HG03469 (cell line): ENCODE data around the gene NCF4.

Source experiments
- ATAC-seq: cut with Tn5 transposase; IDR thresholded peaks from one replicate; pipeline ENCODE4 v1.9.1; 2021; ENCODE audit warnings: mild to moderate bottlenecking, moderate library complexity, moderate number of reproducible peaks; ENCODE audit not compliant: unreplicated experiment

NCF4 gene

DNA sequence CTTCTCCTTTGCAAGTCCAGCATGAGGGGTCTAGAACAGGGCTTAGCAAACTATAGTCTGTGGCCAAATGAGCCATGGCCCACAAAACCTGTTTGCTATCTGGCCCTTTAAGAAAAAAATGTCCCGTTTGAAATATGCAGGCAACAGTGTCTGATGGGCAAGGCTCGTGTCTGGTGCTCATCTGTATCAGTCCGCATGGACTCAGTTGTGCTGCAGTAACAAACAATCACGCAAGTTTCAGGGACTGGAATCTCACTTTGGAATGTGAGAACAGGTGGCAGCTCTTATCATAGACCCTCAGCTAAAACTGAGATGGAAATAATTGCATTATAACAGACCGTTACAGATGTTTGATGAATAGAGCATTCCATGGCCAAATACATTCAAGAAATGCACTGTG lies 24.9 kb upstream of the NCF4 start:
- ATAC-seq = no peak

DNA sequence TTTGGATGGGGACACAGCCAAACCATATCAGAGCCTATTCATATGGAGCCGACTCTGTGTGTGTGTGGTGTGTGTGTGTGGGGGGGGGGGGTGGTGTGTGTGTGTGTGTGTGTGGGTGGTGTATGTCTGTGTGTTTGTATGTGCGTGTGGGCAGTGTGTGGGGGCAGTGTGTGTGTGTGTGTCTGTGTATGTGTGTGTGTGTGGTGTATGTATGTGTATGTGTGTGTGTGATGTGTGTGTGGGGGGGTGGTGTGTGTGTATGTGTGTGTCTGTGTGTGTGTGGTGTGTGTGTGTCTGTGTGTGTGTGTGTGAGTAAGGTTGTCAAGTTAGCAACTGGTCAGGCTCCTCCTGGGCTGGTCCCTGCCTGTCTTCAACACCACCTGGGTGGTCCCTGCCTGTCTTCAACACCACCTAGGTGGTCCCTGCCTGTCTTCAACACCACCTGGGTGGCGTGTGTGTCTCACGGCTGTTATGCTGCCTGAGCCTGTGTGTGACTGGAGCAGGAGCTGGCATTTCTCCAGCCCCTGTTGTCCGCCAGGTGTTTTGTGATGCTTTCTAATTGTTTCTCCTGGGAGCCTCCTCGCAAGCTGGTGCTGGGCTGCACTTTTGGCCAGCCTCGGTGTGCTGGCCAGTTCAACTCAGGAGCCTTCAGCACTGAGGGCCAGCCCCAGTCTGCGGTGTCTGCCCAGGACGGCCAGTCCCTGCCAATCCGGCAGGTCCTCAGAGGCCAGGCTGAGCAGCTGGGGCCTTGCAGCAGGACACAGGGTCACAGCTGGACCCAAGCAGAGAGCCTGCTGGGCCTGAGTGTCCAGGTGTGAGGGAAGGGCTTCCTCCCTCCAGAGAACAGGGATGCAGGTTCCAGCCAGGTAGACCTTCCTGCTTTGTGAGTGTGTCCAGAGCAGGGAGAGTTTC lies 22.4 kb upstream of the NCF4 start:
- ATAC-seq = no peak

DNA sequence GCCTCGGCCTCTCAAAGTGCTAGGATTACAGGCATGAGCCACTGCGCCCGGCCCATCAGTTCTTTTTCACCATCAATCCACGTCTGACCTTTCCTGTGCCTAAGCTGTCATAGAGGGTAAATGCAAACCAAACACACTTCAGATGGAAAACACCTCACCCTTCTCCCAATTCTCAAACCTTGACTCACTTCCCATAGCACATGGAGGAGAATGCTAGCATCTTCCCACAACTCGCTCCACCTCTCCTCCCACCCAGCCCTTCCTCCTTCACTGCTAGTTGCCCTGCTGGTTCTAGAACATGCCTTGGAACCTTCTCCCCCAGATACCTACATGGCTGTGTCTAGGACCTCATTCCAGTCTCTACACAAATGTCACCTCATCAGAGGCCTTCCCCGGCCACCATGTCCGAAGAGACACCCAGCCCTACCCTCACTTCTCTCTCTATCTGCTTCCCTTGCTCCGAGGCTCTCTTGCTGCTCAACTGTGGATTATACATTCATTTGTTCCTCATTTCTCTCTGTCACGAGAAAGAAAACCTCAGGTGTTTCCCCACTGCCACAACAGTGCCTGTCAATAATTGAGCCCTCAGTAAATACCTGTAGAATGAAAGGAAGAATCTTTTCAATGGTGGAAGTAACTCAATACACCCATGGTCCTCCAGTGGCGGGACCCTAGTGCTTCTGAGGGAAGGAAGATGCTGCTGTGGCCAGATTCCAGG lies 21.3 kb upstream of the NCF4 start:
- ATAC-seq = no peak

DNA sequence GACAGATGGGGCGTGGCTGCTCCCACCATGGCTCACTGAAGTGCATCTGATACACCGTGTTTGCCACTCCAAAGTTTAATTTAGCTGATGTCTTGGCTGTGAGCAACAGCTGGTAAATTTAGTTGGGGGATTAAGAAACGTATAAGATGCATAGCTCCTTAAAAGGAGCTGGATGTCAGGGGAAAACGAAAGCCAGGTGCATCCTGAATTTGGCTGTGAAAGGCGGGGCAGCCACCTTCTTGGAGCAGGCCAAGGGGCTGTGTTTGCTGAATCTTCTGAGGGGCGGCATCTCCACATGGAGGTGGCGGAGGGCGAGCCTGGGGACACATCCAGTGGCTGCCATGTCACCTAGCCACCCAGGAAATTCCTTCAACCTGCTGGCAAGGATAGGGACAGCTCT lies 20.7 kb upstream of the NCF4 start:
- ATAC-seq = no peak

DNA sequence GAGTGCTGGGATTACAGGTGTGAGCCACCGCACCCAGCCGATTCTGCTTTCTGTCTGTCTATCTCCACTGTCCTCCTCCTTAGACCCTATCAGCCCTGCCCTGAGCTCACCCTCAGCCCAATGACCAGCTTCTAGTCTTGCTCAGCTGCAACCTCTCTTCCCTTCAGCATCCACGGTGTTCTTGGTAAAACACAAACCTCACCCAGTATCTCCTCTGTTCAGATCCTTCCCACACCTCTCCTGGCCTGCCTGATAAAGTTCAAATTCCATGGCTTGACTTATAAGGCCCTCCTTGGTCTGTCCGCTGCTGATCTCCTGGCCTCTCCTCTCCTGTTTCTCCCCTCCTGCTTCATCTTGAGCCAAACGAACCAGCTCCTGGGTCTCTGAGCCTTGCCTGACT lies 14.5 kb upstream of the NCF4 start:
- no peak for ATAC-seq

DNA sequence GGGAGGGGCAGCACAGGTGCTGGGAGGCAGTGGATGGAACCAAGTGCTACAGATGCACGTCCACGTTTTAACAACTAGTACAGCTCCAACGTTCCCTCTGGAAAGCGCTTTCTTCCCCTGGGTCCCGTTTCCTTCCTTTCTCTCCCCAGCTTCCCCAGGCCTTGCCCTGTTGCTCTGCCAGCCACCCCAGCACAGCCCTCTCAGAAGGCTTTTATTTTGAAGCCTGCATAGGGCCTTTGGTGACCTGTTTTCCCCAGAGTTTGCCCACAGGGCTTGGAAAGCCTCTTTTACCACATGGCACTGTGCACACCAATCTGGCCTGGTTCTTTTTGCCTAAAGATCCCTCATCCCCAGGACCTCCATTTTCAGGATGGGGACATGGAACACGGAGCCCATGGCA lies 13.9 kb upstream of the NCF4 start:
- no peak for ATAC-seq

DNA sequence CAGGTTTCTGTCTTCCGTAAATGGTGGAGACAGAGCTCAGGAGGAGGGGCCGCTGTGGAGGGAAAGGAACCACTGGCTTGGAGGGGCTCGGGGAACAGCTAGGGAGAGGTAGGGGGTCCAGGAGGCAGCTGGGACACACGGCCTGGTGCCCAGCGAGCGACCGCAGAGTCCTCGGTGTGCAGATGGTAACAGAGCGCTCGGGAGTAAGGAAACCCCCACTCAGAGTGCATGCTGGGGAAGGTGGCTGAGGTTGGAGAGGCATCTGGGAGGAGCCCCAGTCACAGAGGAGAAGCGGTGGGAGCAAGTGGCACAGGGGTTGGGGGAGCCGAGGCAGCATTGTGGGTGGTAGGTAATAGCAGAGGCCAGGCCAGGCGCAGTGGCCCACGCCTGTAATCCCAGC lies 10.8 kb upstream of the NCF4 start:
- no peak for ATAC-seq

DNA sequence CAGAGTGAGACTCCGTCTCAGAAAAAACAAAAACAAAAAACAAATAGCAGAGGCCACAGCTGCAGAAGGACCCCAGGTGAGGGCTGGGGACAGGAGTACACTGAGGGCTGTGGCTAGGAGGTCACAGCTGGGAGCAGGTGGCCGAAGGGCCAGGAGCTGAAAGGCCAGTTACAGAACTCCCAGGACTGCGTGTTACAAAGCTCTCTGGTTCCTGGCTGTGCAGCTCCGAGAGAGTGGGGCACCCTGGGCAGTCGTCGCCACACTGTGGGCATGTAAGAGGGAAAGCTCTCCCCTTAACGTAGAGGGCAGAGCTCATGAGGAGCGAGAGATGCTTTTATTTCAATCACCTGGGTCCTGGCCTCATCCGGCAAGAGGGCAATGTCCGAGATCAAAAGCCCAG lies 10.1 kb upstream of the NCF4 start:
- ATAC-seq = no peak

DNA sequence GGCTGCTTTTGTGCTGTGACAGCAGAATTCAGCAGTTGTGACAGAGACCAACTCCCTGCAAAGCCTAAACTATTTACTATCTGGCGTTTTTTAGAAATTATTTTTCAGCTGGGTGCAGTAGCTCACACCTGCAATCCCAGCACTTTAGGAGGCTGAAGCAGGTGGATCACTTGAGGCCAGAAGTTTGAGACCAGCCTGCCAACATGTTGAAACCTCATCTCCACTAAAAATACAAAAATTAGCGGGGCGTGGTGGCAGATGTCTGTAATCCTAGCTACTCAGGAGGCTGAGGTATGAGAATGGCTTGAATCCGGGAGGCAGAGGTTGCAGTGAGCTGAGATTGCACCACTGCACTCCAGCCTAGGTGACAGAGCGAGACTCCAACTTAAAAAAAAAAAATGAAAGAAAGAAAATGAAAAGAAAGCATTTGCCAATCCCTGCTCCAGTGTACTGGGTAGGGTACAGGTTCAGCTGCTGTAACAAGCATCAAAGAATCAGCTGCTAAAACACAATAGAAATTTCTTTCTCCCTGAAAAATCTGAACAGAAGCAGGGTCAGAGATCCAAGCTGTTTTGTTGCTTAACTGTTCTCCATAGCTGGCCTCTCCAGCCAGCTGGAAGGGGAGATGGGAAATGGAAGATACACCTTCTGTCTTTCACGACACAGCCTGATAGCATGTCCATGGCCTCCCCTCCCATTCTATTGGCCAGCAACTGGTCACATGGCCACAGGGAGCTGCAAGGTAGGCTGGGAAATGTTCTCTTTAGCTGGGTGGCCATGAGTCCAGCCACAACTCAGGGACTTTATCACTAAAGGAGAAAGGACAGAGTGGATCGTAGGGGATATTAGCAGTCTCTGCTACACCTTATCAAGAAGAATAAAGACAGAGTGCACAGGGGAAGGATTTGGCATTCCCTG lies 8.5 kb upstream of the NCF4 start:
- no peak for ATAC-seq

DNA sequence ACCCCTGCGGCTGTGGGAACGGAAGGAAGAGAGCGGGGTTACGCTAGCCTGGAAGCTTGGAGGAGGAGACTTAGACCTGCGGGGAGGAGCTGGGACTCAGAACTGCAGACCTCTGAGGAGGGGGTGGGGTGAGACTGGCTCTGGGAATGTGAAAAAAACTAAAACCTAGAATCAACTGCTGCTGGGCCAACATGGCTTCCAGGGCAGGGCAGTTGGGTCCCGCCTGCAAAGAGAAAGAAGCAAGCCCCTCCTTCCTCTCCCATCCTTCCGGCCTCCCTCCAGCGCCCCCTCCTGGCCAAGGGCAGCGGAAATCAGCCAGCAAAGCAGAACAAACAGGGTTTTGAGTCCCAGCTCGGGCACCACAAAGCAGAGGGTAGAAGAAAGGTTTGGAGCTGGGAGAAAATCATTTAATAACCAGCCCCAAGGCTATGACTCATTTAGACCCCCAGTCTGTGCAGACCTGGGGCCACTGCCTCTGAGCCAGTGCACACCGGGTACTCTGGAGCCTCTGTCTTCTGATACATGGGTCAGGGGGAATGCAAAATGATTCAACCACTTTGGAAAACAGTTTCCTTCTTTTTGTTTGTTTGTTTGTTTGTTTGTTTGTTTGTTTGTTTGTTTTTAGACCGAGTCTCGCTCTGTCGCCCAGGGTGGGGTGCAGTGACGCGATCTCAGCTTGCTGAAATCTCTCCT lies 7.3 kb upstream of the NCF4 start:
- no peak for ATAC-seq

DNA sequence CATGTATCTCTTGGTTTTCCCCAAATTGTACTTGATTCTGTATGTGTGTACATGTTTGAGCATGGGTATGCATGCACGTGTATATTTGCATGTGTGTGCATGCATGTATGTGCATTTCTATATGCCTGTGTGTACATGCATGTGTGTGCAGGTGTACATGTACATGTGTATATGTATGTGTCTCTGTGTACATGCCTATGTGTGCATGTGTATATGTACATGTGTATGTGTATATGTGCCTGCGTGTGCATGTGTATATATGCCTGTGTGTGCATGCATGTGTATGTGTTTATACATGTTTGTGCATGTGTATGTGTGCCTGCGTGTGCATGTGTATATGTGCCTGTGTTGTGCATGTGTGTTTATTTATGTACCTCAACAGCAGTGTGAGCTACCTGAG lies 5.3 kb upstream of the NCF4 start:
- ATAC-seq = no peak

DNA sequence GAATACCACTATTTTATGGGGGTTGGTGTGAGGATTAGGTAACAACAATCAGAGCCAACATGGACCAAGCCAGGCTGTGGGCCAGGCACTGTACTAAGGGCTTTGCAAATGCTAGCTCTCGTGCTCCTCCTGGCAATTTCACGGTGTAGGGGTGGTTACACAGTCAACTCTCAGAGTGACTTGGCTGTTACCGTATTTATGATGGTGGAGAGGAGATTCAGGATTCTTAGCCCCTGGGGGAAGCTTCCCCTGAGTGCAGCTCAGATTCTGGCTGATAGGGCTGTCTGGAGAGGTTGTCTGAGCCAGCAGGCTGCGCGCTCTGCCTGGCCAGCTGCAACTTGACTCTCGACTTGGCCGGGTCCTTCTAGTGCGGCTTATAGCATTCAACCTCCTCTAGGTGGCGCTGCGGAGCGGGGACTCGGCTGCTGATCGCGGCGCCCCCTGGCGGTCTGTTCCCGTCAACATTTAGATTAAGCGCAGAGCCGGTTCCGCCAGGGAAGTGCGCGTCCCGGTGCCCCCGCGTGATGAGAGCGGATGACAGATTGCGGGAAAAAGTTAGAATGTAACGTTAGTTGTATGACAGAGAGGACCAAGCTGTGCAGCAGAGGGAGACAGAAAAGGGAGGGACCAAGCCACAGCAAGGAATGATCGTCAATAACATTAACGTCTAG lies 4.5 kb upstream of the NCF4 start:
- no peak for ATAC-seq

DNA sequence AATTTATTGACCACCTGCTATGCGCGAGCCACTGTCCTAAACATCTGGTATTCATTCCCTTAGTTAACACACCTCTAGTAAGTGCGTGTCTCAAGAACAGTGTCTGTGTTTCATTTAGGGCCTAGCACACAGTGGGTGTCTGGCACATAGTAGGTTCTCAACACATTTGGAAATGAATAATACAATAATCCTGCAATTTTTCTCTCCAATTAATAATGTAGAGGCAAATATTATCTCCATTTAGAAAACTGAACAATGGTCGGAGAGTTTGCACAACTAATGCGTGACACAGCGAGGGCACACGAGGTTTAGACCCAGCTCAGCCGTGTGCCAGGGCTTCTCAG lies 4.0 kb upstream of the NCF4 start:
- no peak for ATAC-seq

DNA sequence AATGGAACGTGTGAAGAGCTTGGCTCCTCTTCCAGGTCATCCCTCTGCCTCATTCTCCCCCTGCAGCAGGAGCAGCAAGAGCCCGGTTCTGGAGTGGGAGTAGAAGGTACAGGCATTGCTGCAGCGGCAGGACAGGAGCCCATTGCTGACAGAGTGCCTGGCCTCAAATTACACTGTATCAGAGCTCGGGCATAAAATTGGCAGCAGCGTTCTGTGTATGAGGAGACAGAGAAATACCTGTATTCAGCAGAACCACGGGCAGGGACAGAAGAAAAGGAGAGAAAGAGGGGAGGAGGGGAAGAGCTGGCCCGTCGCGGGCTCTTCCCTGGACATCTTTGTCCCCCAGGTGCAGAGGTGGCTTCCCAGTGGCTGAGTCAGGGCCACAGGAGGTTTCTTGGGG lies 2.6 kb upstream of the NCF4 start:
- ATAC-seq = no peak

DNA sequence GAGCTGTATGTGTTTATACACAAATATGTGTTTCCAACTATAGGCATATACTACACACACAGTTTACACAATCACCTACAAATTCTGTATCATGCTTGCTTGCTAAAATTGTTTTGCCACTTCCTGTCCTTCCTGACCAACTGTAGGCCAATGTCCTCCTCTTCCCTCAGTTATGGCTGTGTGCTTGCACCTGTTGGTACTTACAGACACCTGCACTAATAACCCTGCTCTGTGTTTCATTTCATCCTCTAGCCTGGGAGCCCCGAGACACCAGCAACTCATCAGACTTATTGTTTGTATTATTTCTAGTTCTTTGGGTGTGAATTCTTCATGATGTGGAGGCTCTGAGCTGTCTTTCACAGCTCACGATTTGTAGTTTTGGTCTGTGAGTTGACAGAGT lies 1.8 kb upstream of the NCF4 start:
- ATAC-seq = no peak

DNA sequence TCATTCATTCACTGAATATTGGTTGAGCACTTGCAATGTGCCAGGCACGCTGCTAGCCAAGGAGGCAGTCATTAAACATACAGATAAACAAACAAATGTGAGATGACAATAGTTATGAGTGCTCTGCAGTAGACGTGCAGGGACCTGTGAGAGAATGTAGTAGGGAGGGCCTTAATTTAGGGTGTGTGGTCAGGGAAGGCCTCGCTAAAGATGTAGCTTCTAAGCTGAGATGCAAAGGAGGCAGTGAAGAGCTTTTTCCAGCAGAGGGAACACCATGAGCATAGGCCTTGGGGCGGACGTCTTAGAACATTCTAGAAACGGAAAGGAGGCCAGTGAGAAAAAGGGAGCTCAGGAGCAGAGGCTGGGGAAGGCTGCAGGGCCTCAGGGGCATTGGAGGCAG lies 789 bp upstream of the NCF4 start:
- ATAC-seq = no peak

DNA sequence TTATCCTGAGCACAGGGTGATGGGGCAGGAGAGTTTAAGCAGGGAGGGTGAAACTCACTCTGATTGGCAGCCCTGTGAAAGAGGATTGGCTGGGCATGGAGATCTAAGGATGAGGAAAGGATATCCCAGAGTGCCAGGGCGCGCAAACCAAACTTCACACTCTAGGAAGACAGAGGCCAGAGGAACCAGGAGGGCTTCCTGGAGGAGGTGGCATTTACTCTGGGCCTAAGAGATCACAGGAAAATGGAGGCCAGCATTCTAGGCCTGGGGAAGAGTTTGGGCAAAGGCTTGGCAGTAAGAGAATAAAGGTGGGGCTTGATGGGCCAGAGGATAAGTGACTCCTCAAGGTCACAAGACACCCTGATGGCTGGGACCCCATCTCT lies 377 bp upstream of the NCF4 start:
- no peak for ATAC-seq

DNA sequence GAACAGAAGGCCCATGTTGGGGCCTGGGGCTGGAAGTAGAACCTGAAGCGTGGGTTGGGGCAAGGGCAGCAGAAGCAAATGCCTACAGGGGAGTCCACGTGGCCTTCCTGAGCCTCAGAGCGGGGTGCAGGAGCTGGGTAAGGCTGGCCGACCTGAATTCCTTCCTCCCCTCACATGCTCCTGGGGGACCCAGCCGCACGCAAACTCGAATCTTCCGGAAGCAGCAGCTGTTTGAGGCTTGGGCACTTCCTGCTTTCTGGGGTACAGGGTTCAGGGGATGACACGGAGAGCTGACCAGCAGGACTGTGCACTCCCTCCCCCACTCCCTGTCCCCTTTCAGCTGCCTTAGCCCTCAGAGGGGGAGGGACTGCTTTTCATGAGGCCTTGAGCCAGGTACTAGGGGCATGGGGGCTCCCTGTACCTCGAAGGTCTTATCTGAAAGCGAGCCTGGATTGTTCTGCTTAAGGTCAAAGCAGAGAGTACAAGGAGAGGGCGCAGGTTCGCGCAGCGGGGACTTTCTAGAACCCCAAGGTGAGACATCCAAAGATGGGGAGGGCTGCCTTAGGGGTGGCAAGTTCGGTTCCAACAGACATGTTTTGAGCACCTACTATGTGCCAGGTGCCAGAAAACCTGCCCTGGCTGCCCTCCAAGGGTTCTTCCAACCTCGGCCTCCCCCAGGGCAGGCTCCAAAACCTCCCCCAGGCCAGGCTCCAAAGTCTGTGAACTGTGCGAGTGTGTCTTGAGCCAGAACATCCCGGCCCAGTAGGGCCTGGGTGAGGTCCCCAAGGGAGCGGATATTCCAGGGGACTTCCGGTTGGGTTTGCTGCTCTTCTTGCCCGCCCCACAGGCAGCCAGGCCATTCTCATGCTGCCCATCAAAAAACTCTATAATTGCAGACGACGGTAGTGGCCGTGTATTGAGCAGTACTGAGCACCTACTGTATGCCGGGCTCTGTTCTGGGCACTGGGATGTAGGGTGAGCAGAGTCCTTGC lies 1.7 kb downstream of the NCF4 start:
- ATAC-seq = no peak

DNA sequence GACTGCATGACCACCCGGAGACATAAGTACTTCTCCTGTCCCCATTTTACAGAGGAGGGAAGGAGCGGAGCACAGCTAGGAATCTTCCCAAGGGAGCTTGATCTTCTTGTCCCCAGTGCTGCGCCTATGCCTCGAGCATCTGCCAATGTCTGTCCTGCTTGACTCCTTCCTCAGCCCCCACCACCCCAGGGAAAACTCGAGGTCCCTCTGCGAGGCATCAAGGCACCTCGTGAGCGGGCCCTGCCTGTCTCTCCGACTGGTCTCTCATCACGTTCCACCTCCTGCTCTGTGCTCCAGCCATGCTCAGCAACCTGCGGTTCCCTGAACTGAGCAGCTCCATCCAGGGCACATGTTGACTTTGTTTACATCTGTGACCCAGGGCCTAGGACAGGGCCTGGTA lies 2.5 kb downstream of the NCF4 start:
- ATAC-seq = no peak
